COR-L47 (cell line): ENCODE data around the gene ATXN1.

Experiments
- DNase-seq: peaks from one replicate; lab custom pipeline; 2025; lab: John Stamatoyannopoulos, UW

Gene ATXN1

GRCh38 chr6:16743664-16744210, 17.5 kb downstream of the ATXN1 start:
- no peak for DNase-seq

- DNase-seq = no peak
These were observed 19.1 kb downstream of the ATXN1 start for GRCh38 chr6:16742116-16742515.

- no peak for DNase-seq
These were observed 19.9 kb downstream of the ATXN1 start for GRCh38 chr6:16741112-16742016.

GRCh38 chr6:16740097-16740496, 21.2 kb downstream of the ATXN1 start:
- no peak for DNase-seq

- DNase-seq = no peak
These were observed 21.9 kb downstream of the ATXN1 start for GRCh38 chr6:16739329-16739801.

GRCh38 chr6:16737925-16738324, 23.3 kb downstream of the ATXN1 start:
- no peak for DNase-seq

- no peak for DNase-seq
These were observed 24.1 kb downstream of the ATXN1 start for GRCh38 chr6:16736856-16737775.

GRCh38 chr6:16735014-16735413, 26.2 kb downstream of the ATXN1 start:
- DNase-seq = no peak

GRCh38 chr6:16733085-16733484, 28.2 kb downstream of the ATXN1 start:
- DNase-seq = no peak

- no peak for DNase-seq
These were observed 29.7 kb downstream of the ATXN1 start for GRCh38 chr6:16731478-16732051.

- no peak for DNase-seq
These were observed 30.4 kb downstream of the ATXN1 start for GRCh38 chr6:16730738-16731477.

GRCh38 chr6:16729744-16730143, 31.5 kb downstream of the ATXN1 start:
- DNase-seq = no peak

GRCh38 chr6:16729183-16729691, 32.0 kb downstream of the ATXN1 start:
- DNase-seq = no peak

- no peak for DNase-seq
These were observed 32.6 kb downstream of the ATXN1 start for GRCh38 chr6:16728513-16729182.

- DNase-seq = no peak
These were observed 33.3 kb downstream of the ATXN1 start for GRCh38 chr6:16727996-16728395.

GRCh38 chr6:16725145-16725864, 36.0 kb downstream of the ATXN1 start:
- DNase-seq = no peak

- no peak for DNase-seq
These were observed 37.4 kb downstream of the ATXN1 start for GRCh38 chr6:16723826-16724225.

GRCh38 chr6:16723402-16723801, 37.9 kb downstream of the ATXN1 start:
- no peak for DNase-seq

- no peak for DNase-seq
These were observed 38.6 kb downstream of the ATXN1 start for GRCh38 chr6:16722630-16723029.

- no peak for DNase-seq
These were observed 39.3 kb downstream of the ATXN1 start for GRCh38 chr6:16721977-16722376.
